ENCODE results near the gene KRT80.

DNA sequence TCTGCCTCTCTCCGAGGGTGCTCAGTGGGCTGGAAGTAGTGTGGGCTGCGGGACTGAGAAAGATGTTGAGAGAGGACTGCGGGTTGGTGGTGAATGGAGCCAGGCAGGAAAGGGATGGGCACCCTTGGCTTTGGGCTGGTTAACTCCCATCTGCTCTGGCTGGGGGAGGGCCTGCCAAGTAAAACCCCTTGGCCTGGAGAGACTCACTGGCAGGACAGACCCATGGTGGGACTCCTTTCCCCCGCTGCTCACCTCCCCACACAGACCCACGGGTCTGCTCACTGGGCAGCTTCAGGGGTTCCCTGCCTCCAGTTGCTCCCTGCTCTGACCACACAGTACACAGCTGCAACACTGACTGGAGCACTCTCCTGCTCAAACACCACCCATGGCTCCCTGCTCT lies 54.1 kb downstream of the KRT80 start:
- TF ChIP-seq, protein P1, sequence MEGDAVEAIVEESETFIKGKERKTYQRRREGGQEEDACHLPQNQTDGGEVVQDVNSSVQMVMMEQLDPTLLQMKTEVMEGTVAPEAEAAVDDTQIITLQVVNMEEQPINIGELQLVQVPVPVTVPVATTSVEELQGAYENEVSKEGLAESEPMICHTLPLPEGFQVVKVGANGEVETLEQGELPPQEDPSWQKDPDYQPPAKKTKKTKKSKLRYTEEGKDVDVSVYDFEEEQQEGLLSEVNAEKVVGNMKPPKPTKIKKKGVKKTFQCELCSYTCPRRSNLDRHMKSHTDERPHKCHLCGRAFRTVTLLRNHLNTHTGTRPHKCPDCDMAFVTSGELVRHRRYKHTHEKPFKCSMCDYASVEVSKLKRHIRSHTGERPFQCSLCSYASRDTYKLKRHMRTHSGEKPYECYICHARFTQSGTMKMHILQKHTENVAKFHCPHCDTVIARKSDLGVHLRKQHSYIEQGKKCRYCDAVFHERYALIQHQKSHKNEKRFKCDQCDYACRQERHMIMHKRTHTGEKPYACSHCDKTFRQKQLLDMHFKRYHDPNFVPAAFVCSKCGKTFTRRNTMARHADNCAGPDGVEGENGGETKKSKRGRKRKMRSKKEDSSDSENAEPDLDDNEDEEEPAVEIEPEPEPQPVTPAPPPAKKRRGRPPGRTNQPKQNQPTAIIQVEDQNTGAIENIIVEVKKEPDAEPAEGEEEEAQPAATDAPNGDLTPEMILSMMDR (IDR thresholded peaks at IDR 0.05) = no peak
- no peak for TF ChIP-seq POLR2A (IDR thresholded peaks at IDR 0.05)
